Neural cell (in vitro differentiated cells): ENCODE data around the gene CD52.

Source experiments
- EZH2 ChIP-seq: fragments of 200-600, 300-800 bp; shearing (Covaris generic), sonication (generic); IDR thresholded peaks from 2 replicates; pipeline ENCODE4 v1.6.1; 2014; ENCODE audit warnings: antibody characterized with exemption, low read length, borderline replicate concordance, mild to moderate bottlenecking; ENCODE audit not compliant: insufficient read depth, poor library complexity, severe bottlenecking
- RAD21 ChIP-seq: fragments of 450-650 bp; conservative IDR thresholded peaks from 2 replicates; pipeline ENCODE4 v1.6.1; 2014; ENCODE audit warnings: antibody characterized with exemption, mild to moderate bottlenecking, moderate library complexity
- TF ChIP-seq, protein P1 (sequence below): fragments of 450-650 bp; IDR thresholded peaks from 2 replicates; pipeline ENCODE4 v1.5.1; 2014; ENCODE audit warnings: antibody characterized with exemption, mild to moderate bottlenecking, moderate library complexity; ENCODE audit not compliant: poor library complexity, severe bottlenecking
- TF ChIP-seq, protein P2 (sequence below): IDR thresholded peaks from 2 replicates; pipeline ENCODE4 v1.6.1; 2012; ENCODE audit warnings: borderline replicate concordance

DNA sequence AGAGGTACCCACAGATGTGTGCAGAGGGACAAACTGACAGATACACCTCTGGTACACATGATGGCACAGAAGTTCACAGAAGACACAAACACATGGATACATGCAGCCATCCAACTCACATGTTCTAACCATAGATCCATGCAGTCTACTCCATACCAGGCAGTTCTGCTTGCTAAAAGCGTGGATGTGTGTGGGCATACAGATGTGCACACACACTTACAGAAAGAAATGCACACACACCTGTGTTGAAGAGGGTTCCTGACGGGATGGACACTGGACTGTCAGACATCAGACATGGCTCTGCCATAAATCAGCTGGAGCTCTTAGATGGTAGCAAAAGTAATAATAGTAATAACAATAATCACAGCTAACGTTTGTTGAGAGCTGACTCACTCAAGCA lies 6.8 kb downstream of the CD52 start:
- TF ChIP-seq, protein P1, sequence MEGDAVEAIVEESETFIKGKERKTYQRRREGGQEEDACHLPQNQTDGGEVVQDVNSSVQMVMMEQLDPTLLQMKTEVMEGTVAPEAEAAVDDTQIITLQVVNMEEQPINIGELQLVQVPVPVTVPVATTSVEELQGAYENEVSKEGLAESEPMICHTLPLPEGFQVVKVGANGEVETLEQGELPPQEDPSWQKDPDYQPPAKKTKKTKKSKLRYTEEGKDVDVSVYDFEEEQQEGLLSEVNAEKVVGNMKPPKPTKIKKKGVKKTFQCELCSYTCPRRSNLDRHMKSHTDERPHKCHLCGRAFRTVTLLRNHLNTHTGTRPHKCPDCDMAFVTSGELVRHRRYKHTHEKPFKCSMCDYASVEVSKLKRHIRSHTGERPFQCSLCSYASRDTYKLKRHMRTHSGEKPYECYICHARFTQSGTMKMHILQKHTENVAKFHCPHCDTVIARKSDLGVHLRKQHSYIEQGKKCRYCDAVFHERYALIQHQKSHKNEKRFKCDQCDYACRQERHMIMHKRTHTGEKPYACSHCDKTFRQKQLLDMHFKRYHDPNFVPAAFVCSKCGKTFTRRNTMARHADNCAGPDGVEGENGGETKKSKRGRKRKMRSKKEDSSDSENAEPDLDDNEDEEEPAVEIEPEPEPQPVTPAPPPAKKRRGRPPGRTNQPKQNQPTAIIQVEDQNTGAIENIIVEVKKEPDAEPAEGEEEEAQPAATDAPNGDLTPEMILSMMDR: no peak
- TF ChIP-seq, protein P2, sequence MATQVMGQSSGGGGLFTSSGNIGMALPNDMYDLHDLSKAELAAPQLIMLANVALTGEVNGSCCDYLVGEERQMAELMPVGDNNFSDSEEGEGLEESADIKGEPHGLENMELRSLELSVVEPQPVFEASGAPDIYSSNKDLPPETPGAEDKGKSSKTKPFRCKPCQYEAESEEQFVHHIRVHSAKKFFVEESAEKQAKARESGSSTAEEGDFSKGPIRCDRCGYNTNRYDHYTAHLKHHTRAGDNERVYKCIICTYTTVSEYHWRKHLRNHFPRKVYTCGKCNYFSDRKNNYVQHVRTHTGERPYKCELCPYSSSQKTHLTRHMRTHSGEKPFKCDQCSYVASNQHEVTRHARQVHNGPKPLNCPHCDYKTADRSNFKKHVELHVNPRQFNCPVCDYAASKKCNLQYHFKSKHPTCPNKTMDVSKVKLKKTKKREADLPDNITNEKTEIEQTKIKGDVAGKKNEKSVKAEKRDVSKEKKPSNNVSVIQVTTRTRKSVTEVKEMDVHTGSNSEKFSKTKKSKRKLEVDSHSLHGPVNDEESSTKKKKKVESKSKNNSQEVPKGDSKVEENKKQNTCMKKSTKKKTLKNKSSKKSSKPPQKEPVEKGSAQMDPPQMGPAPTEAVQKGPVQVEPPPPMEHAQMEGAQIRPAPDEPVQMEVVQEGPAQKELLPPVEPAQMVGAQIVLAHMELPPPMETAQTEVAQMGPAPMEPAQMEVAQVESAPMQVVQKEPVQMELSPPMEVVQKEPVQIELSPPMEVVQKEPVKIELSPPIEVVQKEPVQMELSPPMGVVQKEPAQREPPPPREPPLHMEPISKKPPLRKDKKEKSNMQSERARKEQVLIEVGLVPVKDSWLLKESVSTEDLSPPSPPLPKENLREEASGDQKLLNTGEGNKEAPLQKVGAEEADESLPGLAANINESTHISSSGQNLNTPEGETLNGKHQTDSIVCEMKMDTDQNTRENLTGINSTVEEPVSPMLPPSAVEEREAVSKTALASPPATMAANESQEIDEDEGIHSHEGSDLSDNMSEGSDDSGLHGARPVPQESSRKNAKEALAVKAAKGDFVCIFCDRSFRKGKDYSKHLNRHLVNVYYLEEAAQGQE: no peak
- no peak for TF ChIP-seq RAD21
- no peak for TF ChIP-seq EZH2
